Measurements from ENCODE around the gene FRMPD2. TPM values are rescaled to one million over a fixed set of nuclear protein-coding genes. Genes with fewer than 3 reads are reported as not detected.

FRMPD2 gene
- total and polyA plus RNA-seq, 2 of the 4 experiments (the other 2 are of a cell fraction): 0.18 TPM; not detected in 1

GRCh38 chr10:48214716-48215485, 59.6 kb downstream of the FRMPD2 start (continued):
- no peak for TF ChIP-seq RFX5 (IDR thresholded peaks at IDR 0.05; ENCODE audit: low read depth, low read length)

DNA sequence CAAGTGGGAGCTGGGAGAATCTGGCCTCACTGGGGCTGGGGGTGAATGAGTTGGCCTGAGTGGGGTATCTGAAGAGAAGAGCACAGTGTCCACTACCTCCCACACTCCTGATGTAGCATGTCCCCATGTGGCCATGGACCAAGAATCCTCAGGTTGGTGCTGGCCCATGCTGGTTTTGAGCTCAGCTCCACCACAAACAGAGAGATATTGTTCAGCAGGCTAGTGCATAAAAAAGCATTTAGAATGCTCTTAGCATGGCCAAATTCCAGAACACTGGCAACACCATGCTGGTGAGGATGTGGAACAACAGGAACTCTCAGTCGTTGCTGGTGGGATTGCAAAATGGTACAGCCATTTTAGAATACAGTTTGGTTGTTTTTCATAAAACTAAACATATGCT, 61.4 kb downstream of the FRMPD2 start:
- no peak overlapping the region for H3K23ac ChIP-seq (ENCODE audit: low read depth, low read length)
- dilution Hi-C loops (cut with HindIII; ENCODE audit: low sequenced_read_pairs, unreplicated experiment): no loop called here
- no TSS peak for BruUV-seq (replicated peaks)
- H2BK20ac ChIP-seq (ENCODE audit: low read depth, low read length): no peak overlapping the region
- TF ChIP-seq RFX5 (IDR thresholded peaks at IDR 0.05; ENCODE audit: low read depth, low read length): no peak
- no peak for TF ChIP-seq CEBPB (IDR thresholded peaks at IDR 0.05; ENCODE audit: low read depth, low read length)
- TF ChIP-seq MAFK (IDR thresholded peaks at IDR 0.05; ENCODE audit: low read depth, low read length): no peak
- no peak for TF ChIP-seq FOS (IDR thresholded peaks at IDR 0.05; ENCODE audit: low read depth, low read length)
- no peak for TF ChIP-seq RAD21 (IDR thresholded peaks at IDR 0.05; ENCODE audit: low read length)
- no peak for TF ChIP-seq MXI1 (IDR thresholded peaks at IDR 0.05; ENCODE audit: borderline replicate concordance, low read depth, low read length)
- TF ChIP-seq, protein P1, sequence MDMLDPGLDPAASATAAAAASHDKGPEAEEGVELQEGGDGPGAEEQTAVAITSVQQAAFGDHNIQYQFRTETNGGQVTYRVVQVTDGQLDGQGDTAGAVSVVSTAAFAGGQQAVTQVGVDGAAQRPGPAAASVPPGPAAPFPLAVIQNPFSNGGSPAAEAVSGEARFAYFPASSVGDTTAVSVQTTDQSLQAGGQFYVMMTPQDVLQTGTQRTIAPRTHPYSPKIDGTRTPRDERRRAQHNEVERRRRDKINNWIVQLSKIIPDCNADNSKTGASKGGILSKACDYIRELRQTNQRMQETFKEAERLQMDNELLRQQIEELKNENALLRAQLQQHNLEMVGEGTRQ (IDR thresholded peaks at IDR 0.05; ENCODE audit: low read depth, low read length): no peak
- no peak for TF ChIP-seq POLR2A (IDR thresholded peaks at IDR 0.05; ENCODE audit: low read depth, low read length)
- TF ChIP-seq CHD1 (IDR thresholded peaks at IDR 0.05; ENCODE audit: low read depth, low read length): no peak
- no peak for TF ChIP-seq NFE2L2 (IDR thresholded peaks at IDR 0.05; ENCODE audit: low read depth, low read length)
- TF ChIP-seq, protein P2, sequence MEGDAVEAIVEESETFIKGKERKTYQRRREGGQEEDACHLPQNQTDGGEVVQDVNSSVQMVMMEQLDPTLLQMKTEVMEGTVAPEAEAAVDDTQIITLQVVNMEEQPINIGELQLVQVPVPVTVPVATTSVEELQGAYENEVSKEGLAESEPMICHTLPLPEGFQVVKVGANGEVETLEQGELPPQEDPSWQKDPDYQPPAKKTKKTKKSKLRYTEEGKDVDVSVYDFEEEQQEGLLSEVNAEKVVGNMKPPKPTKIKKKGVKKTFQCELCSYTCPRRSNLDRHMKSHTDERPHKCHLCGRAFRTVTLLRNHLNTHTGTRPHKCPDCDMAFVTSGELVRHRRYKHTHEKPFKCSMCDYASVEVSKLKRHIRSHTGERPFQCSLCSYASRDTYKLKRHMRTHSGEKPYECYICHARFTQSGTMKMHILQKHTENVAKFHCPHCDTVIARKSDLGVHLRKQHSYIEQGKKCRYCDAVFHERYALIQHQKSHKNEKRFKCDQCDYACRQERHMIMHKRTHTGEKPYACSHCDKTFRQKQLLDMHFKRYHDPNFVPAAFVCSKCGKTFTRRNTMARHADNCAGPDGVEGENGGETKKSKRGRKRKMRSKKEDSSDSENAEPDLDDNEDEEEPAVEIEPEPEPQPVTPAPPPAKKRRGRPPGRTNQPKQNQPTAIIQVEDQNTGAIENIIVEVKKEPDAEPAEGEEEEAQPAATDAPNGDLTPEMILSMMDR (conservative IDR thresholded peaks at IDR 0.05; ENCODE audit: low read depth, low read length): no peak
- H2AK9ac ChIP-seq (replicated peaks; ENCODE audit: low read depth, low read length, poor library complexity): no peak overlapping the region
- WGBS, 2 experiments (ENCODE audit: extremely low coverage in 2 of 2, insufficient read length in 1 of 2): no CpG with 5 or more reads among the region's 1 CpG
- no peak overlapping the region for H2BK5ac ChIP-seq (ENCODE audit: low read depth, low read length, poor library complexity, severe bottlenecking)
- no peak overlapping the region for H4K8ac ChIP-seq (ENCODE audit: low read depth in 2 of 2, low read length in 2 of 2)
- no peak overlapping the region for H4K91ac ChIP-seq (ENCODE audit: insufficient read depth, low read depth, low read length)
- CTCF ChIA-PET: no interaction called here
- H3K4ac ChIP-seq (ENCODE audit: low read depth, low read length): no peak overlapping the region
- no peak for ATAC-seq (ENCODE audit: low read depth)
- no peak overlapping the region for H3K4me2 ChIP-seq (ENCODE audit: low read depth, low read length)
- H2AFZ ChIP-seq (replicated peaks; ENCODE audit: low read length, poor library complexity): no peak overlapping the region
- H4K20me1 ChIP-seq (ENCODE audit: insufficient read depth, low read length): no peaks in the 10 kb centered on the region
- POLR2A ChIA-PET (ENCODE audit: unreplicated experiment): no interaction called here
- intact Hi-C loops (cut with micrococcal nuclease): no loop called here
- no peaks in the 10 kb centered on the region for H3K4me1 ChIP-seq (ENCODE audit: control insufficient read depth, insufficient read depth, low read length)
- no peak overlapping the region for H2BK120ac ChIP-seq (ENCODE audit: low read depth, low read length)
- in situ Hi-C loops (cut with MboI; ENCODE audit: low sequenced_read_pairs): loop anchor here (25.0 kb wide), 1 partner anchor 299 kb away; no protein-coding TSS in a partner anchor
- no peak overlapping the region for H3K14ac ChIP-seq (replicated peaks; ENCODE audit: low read depth, low read length)
- no peaks in the 10 kb centered on the region for H3K79me1 ChIP-seq (ENCODE audit: low read depth in 1 of 2, low read length in 2 of 2)
- H2BK15ac ChIP-seq (ENCODE audit: low read depth, low read length): no peak overlapping the region
- no peak overlapping the region for H3K56ac ChIP-seq (ENCODE audit: extremely low read depth, insufficient read depth, low read length)
- H3K27ac ChIP-seq (ENCODE audit: insufficient read depth, low read length): no peak overlapping the region
- H3K27me3 ChIP-seq (ENCODE audit: control insufficient read depth, insufficient read depth, low read length): peaks cover 11% of the 10 kb centered on the region
- H2AK5ac ChIP-seq (ENCODE audit: low read depth, low read length): no peak overlapping the region
- no peak overlapping the region for H3K4me3 ChIP-seq (ENCODE audit: insufficient read depth, low read depth, low read length)
- no peak for DNase-seq
- H3K36me3 ChIP-seq (ENCODE audit: control insufficient read depth, insufficient read depth, low read length): no peaks in the 10 kb centered on the region
- H3K9ac ChIP-seq (ENCODE audit: low read depth, low read length): no peak overlapping the region
- H3K9me1 ChIP-seq (ENCODE audit: insufficient read depth, low read length): no peaks in the 10 kb centered on the region
- no peak overlapping the region for H3K18ac ChIP-seq (ENCODE audit: low read depth, low read length)
- no peaks in the 10 kb centered on the region for H3K9me3 ChIP-seq (ENCODE audit: control insufficient read depth, insufficient read depth, low read length)
- no peak overlapping the region for H4K5ac ChIP-seq (ENCODE audit: low read depth, low read length)
